Thyroid gland (tissue), 4 donors: ENCODE data around the gene PTGFRN.

ENCODE experiments used
- CTCF ChIP-seq, 6 experiments: fragments of 200-600 bp in 3 of 6; fragments of 450-650 bp in 3 of 6; sonication (generic) in 3 of 6; IDR thresholded peaks; one replicate each; pipeline ENCODE4 v1.5.1; 2016 to 2019; ENCODE audit warnings: antibody characterized with exemption in 6 of 6, mild to moderate bottlenecking in 2 of 6, inconsistent platforms in 1 of 6, moderate library complexity in 1 of 6
- POLR2A ChIP-seq, 2 donors: fragments of 450-650 bp; IDR thresholded peaks; one replicate each; pipeline ENCODE4 v1.6.1; 2017; ENCODE audit warnings: antibody characterized with exemption in 2 of 2, mild to moderate bottlenecking in 2 of 2, moderate library complexity in 1 of 2

- no peak for TF ChIP-seq CTCF (IDR thresholded peaks at IDR 0.05)
- TF ChIP-seq POLR2A (IDR thresholded peaks at IDR 0.05): no peak
Observed at GRCh38 chr1:116907351-116907750, 2.4 kb upstream of the PTGFRN start.
